DMS 273 treated with DMSO at 0.1 percent for 48 hours (cell line): ENCODE measurements around the gene TUNAR.

Experiments used
- DNase-seq: peaks from one replicate; lab custom pipeline; 2025; lab: John Stamatoyannopoulos, UW

The TUNAR gene

GRCh38 chr14:95876761-95877538, at the start of gene TUNAR:
TSS of gene TUNAR (plus strand) at chr14:95876832.
- DNase-seq: no peak

GRCh38 chr14:95828649-95829265, 47.9 kb upstream of the TUNAR start:
- DNase-seq: no peak

- no peak for DNase-seq
These were observed 47.3 kb upstream of the TUNAR start for GRCh38 chr14:95829321-95829720.

GRCh38 chr14:95830386-95830785, 46.2 kb upstream of the TUNAR start:
- DNase-seq: no peak

- no peak for DNase-seq
These were observed 45.6 kb upstream of the TUNAR start for GRCh38 chr14:95831041-95831440.

GRCh38 chr14:95831468-95831867, 45.2 kb upstream of the TUNAR start:
- no peak for DNase-seq

GRCh38 chr14:95832012-95832411, 44.6 kb upstream of the TUNAR start:
- DNase-seq: no peak

- DNase-seq: no peak
These were observed 43.2 kb upstream of the TUNAR start for GRCh38 chr14:95833429-95833828.

GRCh38 chr14:95834496-95834895, 42.1 kb upstream of the TUNAR start:
- no peak for DNase-seq

- DNase-seq: no peak
These were observed 41.4 kb upstream of the TUNAR start for GRCh38 chr14:95835121-95835730.

- DNase-seq: no peak
These were observed 37.8 kb upstream of the TUNAR start for GRCh38 chr14:95838862-95839261.

GRCh38 chr14:95840094-95840700, 36.4 kb upstream of the TUNAR start:
- DNase-seq: no peak

GRCh38 chr14:95841668-95842067, 35.0 kb upstream of the TUNAR start:
- DNase-seq: no peak

GRCh38 chr14:95849761-95850160, 26.9 kb upstream of the TUNAR start:
- DNase-seq: no peak

- DNase-seq: no peak
These were observed 26.2 kb upstream of the TUNAR start for GRCh38 chr14:95850429-95850828.

GRCh38 chr14:95855606-95856005, 21.0 kb upstream of the TUNAR start:
- no peak for DNase-seq

- no peak for DNase-seq
These were observed 19.4 kb upstream of the TUNAR start for GRCh38 chr14:95857275-95857674.

- DNase-seq: no peak
These were observed 17.7 kb upstream of the TUNAR start for GRCh38 chr14:95858893-95859292.

GRCh38 chr14:95862243-95862642, 14.4 kb upstream of the TUNAR start:
- no peak for DNase-seq

- DNase-seq: no peak
These were observed 13.3 kb upstream of the TUNAR start for GRCh38 chr14:95863295-95863694.

- DNase-seq: no peak
These were observed 6.9 kb upstream of the TUNAR start for GRCh38 chr14:95869776-95870175.

GRCh38 chr14:95870772-95871171, 5.9 kb upstream of the TUNAR start:
- no peak for DNase-seq

- no peak for DNase-seq
These were observed 5.1 kb upstream of the TUNAR start for GRCh38 chr14:95871531-95871930.
